Caco-2 (cell line): ENCODE data around the gene GNAS-AS1. TPM values are rescaled to one million over a fixed set of nuclear protein-coding genes. Genes with fewer than 3 reads are reported as not detected.

Experiments
- BruUV-seq: library from RNA; stranded (reverse); fragments of 400-500 nt; replicated peaks from 2 replicates; lab custom pipeline; 2021; lab: Mats Ljungman, UMichigan
- CTCF ChIA-PET: fragments of 300-600 bp; sonication (Branson Sonifier 250); formaldehyde crosslinking; loops from one replicate; lab custom pipeline; 2022; ENCODE audit warnings: antibody characterized with exemption; lab: Charles Lee
- POLR2A ChIA-PET: fragments of 300-600 bp; sonication (Branson Sonifier 250); formaldehyde crosslinking; loops from one replicate; lab custom pipeline; 2022; ENCODE audit warnings: antibody characterized with exemption; lab: Charles Lee
- DNase-seq, 2 experiments: peaks; one replicate each; pipeline versions ENCODE4 v3.0.0 to v3.0.0-alpha.2; 2020 to 2022
- H3K27me3 ChIP-seq: replicated peaks from 2 replicates; pipeline ENCODE4 v1.6.0; 2011; ENCODE audit warnings: low read length; ENCODE audit not compliant: control insufficient read depth, insufficient read depth
- H3K36me3 ChIP-seq: 2 replicates; pipeline ENCODE4 v1.5.1; 2011; ENCODE audit warnings: low read length; ENCODE audit not compliant: control insufficient read depth, insufficient read depth
- H3K4me1 ChIP-seq: fragments of 250-450 bp; sonication (Bioruptor Pico); 2 replicates; pipeline ENCODE4 v1.5.1; 2020; ENCODE audit warnings: mild to moderate bottlenecking
- H3K4me3 ChIP-seq: 2 replicates; pipeline ENCODE4 v1.5.1; 2011; ENCODE audit warnings: low read depth, mild to moderate bottlenecking, control low read depth, low read length
- H3K9me3 ChIP-seq: fragments of 250-450 bp; sonication (Bioruptor Pico); 2 replicates; pipeline ENCODE4 v1.5.1; 2020; ENCODE audit warnings: mild to moderate bottlenecking, moderate library complexity
- H3K27ac Mint-ChIP-seq: one replicate; pipeline ENCODE4 v1.8.0; 2022; ENCODE audit warnings: mixed read lengths; ENCODE audit not compliant: unreplicated experiment
- H3K27me3 Mint-ChIP-seq: one replicate; pipeline ENCODE4 v1.8.0; 2022; ENCODE audit warnings: mixed read lengths; ENCODE audit not compliant: insufficient read depth, unreplicated experiment
- H3K36me3 Mint-ChIP-seq: one replicate; pipeline ENCODE4 v1.8.0; 2022; ENCODE audit warnings: mild to moderate bottlenecking, mixed read lengths; ENCODE audit not compliant: insufficient read depth, unreplicated experiment
- H3K4me1 Mint-ChIP-seq: one replicate; pipeline ENCODE4 v1.8.0; 2022; ENCODE audit warnings: low read depth, mixed read lengths; ENCODE audit not compliant: unreplicated experiment
- H3K4me3 Mint-ChIP-seq: one replicate; pipeline ENCODE4 v1.8.0; 2022; ENCODE audit warnings: mild to moderate bottlenecking, moderate library complexity, mixed read lengths; ENCODE audit not compliant: unreplicated experiment
- H3K9me3 Mint-ChIP-seq: one replicate; pipeline ENCODE4 v1.8.0; 2022; ENCODE audit warnings: mixed read lengths; ENCODE audit not compliant: unreplicated experiment
- intact Hi-C: fragments of 100-400 bp; cut with micrococcal nuclease; formaldehyde crosslinking; loops from one replicate; pipeline ENCODE4 v1.10.0; 2022; ENCODE audit not compliant: unreplicated experiment
- total RNA-seq: library from RNA; stranded (reverse); gene quantifications from 2 replicates; pipeline ENCODE4 v1.2.3, GENCODE V29; 2022
- TF ChIP-seq, protein P1 (sequence below), 2 experiments: fragments of 200-600 bp in 1 of 2; IDR thresholded peaks; 1 replicate in 1 of 2; 2 replicates in 1 of 2; pipeline versions ENCODE4 v1.5.1 to v1.8.0; 2011 to 2022; ENCODE audit warnings: antibody characterized with exemption in 1 of 2, control low read depth in 1 of 2, inconsistent platforms in 1 of 2, low read depth in 1 of 2, low read length in 1 of 2, mild to moderate bottlenecking in 1 of 2, moderate library complexity in 1 of 2; ENCODE audit not compliant: insufficient read depth in 1 of 2, severe bottlenecking in 1 of 2, unreplicated experiment in 1 of 2

GNAS-AS1 gene
- total RNA-seq, 1 experiment from 2014 or later: 5.1 TPM

GRCh38 chr20:58869662-58870227 lies 19.0 kb upstream of the GNAS-AS1 start:
- CTCF ChIA-PET: interaction anchor here (0.6 to 1.7 kb wide), 33 partner anchors 14 to 1160 kb away, joined by 3 to 29 read pairs (median 4); partner anchors contain the start of genes ATP5F1E, GNAS, NELFCD and PMEPA1
- Mint-ChIP-seq H3K27me3 (peaks cover 17% of the 10 kb centered on the region), H3K36me3 (no peaks in the 10 kb centered on the region), H3K27ac (no peak overlapping the region), H3K4me3 (no peak overlapping the region), H3K4me1 (peaks cover 6% of the 10 kb centered on the region), H3K9me3 (no peaks in the 10 kb centered on the region)
- no peak for DNase-seq
- Histone ChIP-seq H3K9me3 (no peaks in the 10 kb centered on the region), H3K4me1 (no peaks in the 10 kb centered on the region), H3K4me3 (no peak overlapping the region), H3K36me3 (no peaks in the 10 kb centered on the region), H3K27me3 (no peaks in the 10 kb centered on the region)
- POLR2A ChIA-PET: interaction anchor here (1.0 kb wide), 1 partner anchor 163 kb away, joined by 10 read pairs; the partner anchor contains the start of gene ATP5F1E
- BruUV-seq: no TSS peak
- TF ChIP-seq, protein P1, sequence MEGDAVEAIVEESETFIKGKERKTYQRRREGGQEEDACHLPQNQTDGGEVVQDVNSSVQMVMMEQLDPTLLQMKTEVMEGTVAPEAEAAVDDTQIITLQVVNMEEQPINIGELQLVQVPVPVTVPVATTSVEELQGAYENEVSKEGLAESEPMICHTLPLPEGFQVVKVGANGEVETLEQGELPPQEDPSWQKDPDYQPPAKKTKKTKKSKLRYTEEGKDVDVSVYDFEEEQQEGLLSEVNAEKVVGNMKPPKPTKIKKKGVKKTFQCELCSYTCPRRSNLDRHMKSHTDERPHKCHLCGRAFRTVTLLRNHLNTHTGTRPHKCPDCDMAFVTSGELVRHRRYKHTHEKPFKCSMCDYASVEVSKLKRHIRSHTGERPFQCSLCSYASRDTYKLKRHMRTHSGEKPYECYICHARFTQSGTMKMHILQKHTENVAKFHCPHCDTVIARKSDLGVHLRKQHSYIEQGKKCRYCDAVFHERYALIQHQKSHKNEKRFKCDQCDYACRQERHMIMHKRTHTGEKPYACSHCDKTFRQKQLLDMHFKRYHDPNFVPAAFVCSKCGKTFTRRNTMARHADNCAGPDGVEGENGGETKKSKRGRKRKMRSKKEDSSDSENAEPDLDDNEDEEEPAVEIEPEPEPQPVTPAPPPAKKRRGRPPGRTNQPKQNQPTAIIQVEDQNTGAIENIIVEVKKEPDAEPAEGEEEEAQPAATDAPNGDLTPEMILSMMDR (IDR thresholded peaks at IDR 0.05; ENCODE audit: insufficient read depth in 1 of 2, low read depth in 1 of 2, low read length in 1 of 2, severe bottlenecking in 1 of 2, unreplicated experiment in 1 of 2): peak in 1 of 2 experiments; percentile 27
- intact Hi-C loops: loop anchor here (1.0 to 5.0 kb wide), 5 partner anchors 163 to 586 kb away; partner anchors contain the start of gene ATP5F1E

DNA sequence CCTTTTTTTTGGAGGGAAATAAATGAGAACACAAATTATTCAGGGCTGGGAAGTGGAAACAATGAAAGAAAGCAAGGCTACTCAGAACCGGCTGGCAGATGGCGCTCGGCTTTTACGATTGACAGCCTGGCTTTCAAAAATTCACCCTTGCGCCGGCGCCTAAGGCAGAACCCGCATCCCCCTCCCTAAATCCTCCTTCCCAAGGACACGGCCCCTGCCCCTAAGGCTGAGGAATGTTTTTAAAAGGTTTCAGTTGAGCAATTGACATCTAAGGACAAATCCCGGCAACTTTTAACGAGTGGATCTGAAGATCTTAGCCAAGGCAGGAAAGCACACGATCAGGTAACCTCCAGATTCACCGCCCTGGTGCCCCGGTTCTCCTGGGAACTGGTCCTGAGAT lies 18.1 kb upstream of the GNAS-AS1 start:
- Mint-ChIP-seq H3K4me1 (peaks cover 6% of the 10 kb centered on the region), H3K27me3 (peaks cover 14% of the 10 kb centered on the region), H3K4me3 (no peak overlapping the region), H3K27ac (no peak overlapping the region), H3K9me3 (no peaks in the 10 kb centered on the region), H3K36me3 (no peaks in the 10 kb centered on the region)
- TF ChIP-seq, protein P1 (IDR thresholded peaks at IDR 0.05; ENCODE audit: insufficient read depth in 1 of 2, low read depth in 1 of 2, low read length in 1 of 2, severe bottlenecking in 1 of 2, unreplicated experiment in 1 of 2): peak in 1 of 2 experiments; percentile 40
- Histone ChIP-seq H3K4me1 (no peaks in the 10 kb centered on the region), H3K36me3 (no peaks in the 10 kb centered on the region), H3K4me3 (no peak overlapping the region), H3K9me3 (no peaks in the 10 kb centered on the region), H3K27me3 (no peaks in the 10 kb centered on the region)
- ChIA-PET POLR2A (no interaction called here), CTCF (no interaction called here)
- BruUV-seq: no TSS peak
- peak; percentile 53 to 68 for DNase-seq
- intact Hi-C loops: no loop called here

DNA sequence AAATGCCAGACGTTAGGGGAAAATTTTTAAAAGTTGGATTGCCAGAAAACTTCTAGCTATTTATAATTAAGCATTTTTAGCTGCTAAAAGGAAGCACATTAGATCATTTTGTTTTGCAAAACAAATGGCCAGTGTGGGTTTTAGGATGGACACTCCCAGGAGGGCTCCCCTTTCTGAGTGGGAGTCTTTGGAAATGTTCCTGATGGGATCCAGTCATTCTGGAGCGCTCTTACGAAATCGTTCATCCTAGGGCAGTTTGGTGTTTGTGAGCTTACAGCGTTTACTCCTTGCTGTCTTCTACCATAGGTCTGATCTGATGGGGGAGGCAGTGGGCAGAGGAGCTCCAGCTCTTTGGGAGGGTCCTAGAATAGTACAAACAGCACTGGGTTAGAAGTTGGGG lies 16.5 kb upstream of the GNAS-AS1 start:
- H3K27me3 Mint-ChIP-seq: peaks cover 23% of the 10 kb centered on the region
- ChIA-PET POLR2A (no interaction called here), CTCF (interaction anchor here (1.4 to 1.9 kb wide), 5 partner anchors 164 to 588 kb away, joined by 3 to 8 read pairs (median 3); no protein-coding TSS in a partner anchor)
- H3K4me1 ChIP-seq: no peaks in the 10 kb centered on the region
- peak in 1 of 2 experiments; percentile 13 for DNase-seq
- no peak overlapping the region for H3K4me3 ChIP-seq
- no peak overlapping the region for H3K4me3 Mint-ChIP-seq
- H3K36me3 ChIP-seq: no peaks in the 10 kb centered on the region
- H3K36me3 Mint-ChIP-seq: no peaks in the 10 kb centered on the region
- TF ChIP-seq, protein P1 (IDR thresholded peaks at IDR 0.05; ENCODE audit: insufficient read depth in 1 of 2, low read depth in 1 of 2, low read length in 1 of 2, severe bottlenecking in 1 of 2, unreplicated experiment in 1 of 2): no peak
- no peaks in the 10 kb centered on the region for H3K9me3 Mint-ChIP-seq
- peaks cover 6% of the 10 kb centered on the region for H3K4me1 Mint-ChIP-seq
- no TSS peak for BruUV-seq
- no peak overlapping the region for H3K27ac Mint-ChIP-seq
- no peaks in the 10 kb centered on the region for H3K27me3 ChIP-seq
- intact Hi-C loops: loop anchor here (1.0 kb wide), 1 partner anchor 536 kb away; no protein-coding TSS in a partner anchor
- H3K9me3 ChIP-seq: no peaks in the 10 kb centered on the region
